NT2/D1 (cell line): ENCODE measurements around the gene GAL3ST1.

Source experiments
- SUZ12 ChIP-seq: IDR thresholded peaks from 2 replicates; pipeline ENCODE4 v1.6.1; 2011; ENCODE audit not compliant: insufficient read length, insufficient read depth; ENCODE audit errors: extremely low read depth
- YY1 ChIP-seq: IDR thresholded peaks from 2 replicates; pipeline ENCODE4 v1.6.1; 2011; ENCODE audit not compliant: insufficient read length, insufficient read depth

GRCh38 chr22:30607300-30607930 is 33.0 kb upstream of the GAL3ST1 start:
- TF ChIP-seq YY1 (no peak), SUZ12 (no peak)
